Astrocyte (in vitro differentiated cells and primary cell): ENCODE data around the gene SLC9A5. TPM values are rescaled to one million over a fixed set of nuclear protein-coding genes. Genes with fewer than 3 reads are reported as not detected.

ENCODE experiments used
- DNase-seq: peaks from one replicate; pipeline ENCODE4 v3.0.0-alpha.2; 2010; ENCODE audit warnings: low read depth
- FAIRE-seq: peaks from 2 replicates; lab custom pipeline; 2011; peaks lifted over from hg19 to GRCh38; lab: Jason Lieb, UNC
- H2AFZ ChIP-seq: 2 replicates; pipeline ENCODE4 v1.6.0; 2012; ENCODE audit warnings: low read depth, low read length, inconsistent platforms
- H3K27ac ChIP-seq: 2 replicates; pipeline ENCODE4 v1.5.1; 2011; ENCODE audit warnings: low read depth, low read length, inconsistent platforms
- H3K27me3 ChIP-seq: 2 replicates; pipeline ENCODE4 v1.6.0; 2011; ENCODE audit warnings: low read length, inconsistent platforms; ENCODE audit not compliant: insufficient read depth
- H3K36me3 ChIP-seq: 2 replicates; pipeline ENCODE4 v1.5.1; 2011; ENCODE audit warnings: low read length, inconsistent platforms; ENCODE audit not compliant: insufficient read depth
- H3K4me1 ChIP-seq: 2 replicates; pipeline ENCODE4 v1.5.1; 2011; ENCODE audit warnings: low read length, inconsistent platforms; ENCODE audit not compliant: insufficient read depth
- H3K4me2 ChIP-seq: 2 replicates; pipeline ENCODE4 v1.6.0; 2012; ENCODE audit warnings: low read length, inconsistent platforms
- H3K4me3 ChIP-seq: 2 replicates; pipeline ENCODE4 v1.5.1; 2011; ENCODE audit warnings: low read depth, mild to moderate bottlenecking, low read length, inconsistent platforms; ENCODE audit not compliant: insufficient read depth
- H3K79me2 ChIP-seq: 2 replicates; pipeline ENCODE4 v1.6.0; 2012; ENCODE audit warnings: mild to moderate bottlenecking, low read length, inconsistent platforms; ENCODE audit not compliant: insufficient read depth
- H3K9ac ChIP-seq: 2 replicates; pipeline ENCODE4 v1.6.0; 2012; ENCODE audit warnings: mild to moderate bottlenecking, low read length, inconsistent platforms
- H3K9me3 ChIP-seq: 2 replicates; pipeline ENCODE4 v1.5.1; 2012; ENCODE audit warnings: low read depth, mild to moderate bottlenecking, low read length, inconsistent platforms; ENCODE audit not compliant: insufficient read depth
- H4K20me1 ChIP-seq: 2 replicates; pipeline ENCODE4 v1.6.0; 2012; ENCODE audit warnings: low read length, inconsistent platforms; ENCODE audit not compliant: insufficient read depth
- H3K27ac Mint-ChIP-seq: one replicate; pipeline ENCODE4 v1.8.0; 2021; ENCODE audit warnings: mild to moderate bottlenecking, mixed read lengths; ENCODE audit not compliant: unreplicated experiment
- H3K27me3 Mint-ChIP-seq: one replicate; pipeline ENCODE4 v1.8.0; 2021; ENCODE audit warnings: low read depth, mixed read lengths; ENCODE audit not compliant: unreplicated experiment
- H3K36me3 Mint-ChIP-seq: one replicate; pipeline ENCODE4 v1.8.0; 2021; ENCODE audit warnings: low read depth, mixed read lengths; ENCODE audit not compliant: unreplicated experiment
- H3K4me1 Mint-ChIP-seq: one replicate; pipeline ENCODE4 v1.8.0; 2021; ENCODE audit warnings: low read depth, mixed read lengths; ENCODE audit not compliant: unreplicated experiment
- H3K4me3 Mint-ChIP-seq: one replicate; pipeline ENCODE4 v1.8.0; 2021; ENCODE audit warnings: mild to moderate bottlenecking, moderate library complexity, mixed read lengths; ENCODE audit not compliant: unreplicated experiment
- H3K9me3 Mint-ChIP-seq: one replicate; pipeline ENCODE4 v1.8.0; 2021; ENCODE audit warnings: mild to moderate bottlenecking, mixed read lengths; ENCODE audit not compliant: unreplicated experiment
- CTCF ChIP-seq: IDR thresholded peaks from 2 replicates; pipeline ENCODE4 v1.5.1; 2011; ENCODE audit warnings: low read depth, mild to moderate bottlenecking, inconsistent platforms, low read length, moderate library complexity; ENCODE audit not compliant: insufficient read depth
- EZH2 ChIP-seq: IDR thresholded peaks from 2 replicates; pipeline ENCODE4 v1.6.1; 2012; ENCODE audit warnings: mild to moderate bottlenecking, low read length, inconsistent platforms; ENCODE audit not compliant: insufficient read depth
- total RNA-seq: library from RNA; stranded (reverse); gene quantifications from 2 replicates; pipeline ENCODE4 v1.2.1, GENCODE V29; 2021

Gene SLC9A5
- total RNA-seq, 1 donor from 2014 or later, result 2.5 TPM

- H3K4me1 Mint-ChIP-seq, result peaks cover 29% of the 10 kb centered on the region
- Histone ChIP-seq H3K9ac (peak within 1 kb of the TSS; percentile 82), H3K27me3 (no peaks in the 10 kb centered on the region), H3K79me2 (peaks cover 35% of the 10 kb centered on the region), H3K36me3 (no peaks in the 10 kb centered on the region), H3K27ac (peak within 1 kb of the TSS; percentile 72), H3K4me2 (peak within 1 kb of the TSS; percentile 95), H2AFZ (peak within 1 kb of the TSS; percentile 77), H4K20me1 (no peaks in the 10 kb centered on the region), H3K4me1 (peaks cover 50% of the 10 kb centered on the region), H3K4me3 (peak within 1 kb of the TSS; percentile 74), H3K9me3 (no peaks in the 10 kb centered on the region)
- TF ChIP-seq EZH2 (no peak), CTCF (no peak)
- peak within 1 kb of the TSS; percentile 64 for H3K27ac Mint-ChIP-seq
- H3K9me3 Mint-ChIP-seq, result no peaks in the 10 kb centered on the region
- FAIRE-seq (no peak), DNase-seq (peak; percentile 81)
- H3K27me3 Mint-ChIP-seq, result peaks cover 16% of the 10 kb centered on the region
- H3K4me3 Mint-ChIP-seq, result peak within 1 kb of the TSS; percentile 89
- no peaks in the 10 kb centered on the region for H3K36me3 Mint-ChIP-seq
These were observed 1.3 kb upstream of the SLC9A5 start, which contains the start of gene FHOD1 for GRCh38 chr16:67247192-67248072. FHOD1 (minus strand) TSS chr16:67247481; CDS start chr16:67247410, 71 bp downstream.

- peak overlapping the region; percentile 95 for H3K4me2 ChIP-seq
- TF ChIP-seq EZH2 (no peak), CTCF (no peak)
- Mint-ChIP-seq H3K36me3 (no peaks in the 10 kb centered on the region), H3K4me1 (peaks cover 27% of the 10 kb centered on the region), H3K27ac (peak overlapping the region; percentile 64), H3K9me3 (no peaks in the 10 kb centered on the region), H3K27me3 (peaks cover 16% of the 10 kb centered on the region), H3K4me3 (peak overlapping the region; percentile 89)
- H3K9me3 ChIP-seq, result no peaks in the 10 kb centered on the region
- FAIRE-seq (no peak), DNase-seq (no peak)
- H3K79me2 ChIP-seq, result peaks cover 30% of the 10 kb centered on the region
- peak overlapping the region; percentile 63 for H3K4me3 ChIP-seq
- H3K9ac ChIP-seq, result peak overlapping the region; percentile 78
- H3K27me3 ChIP-seq, result no peaks in the 10 kb centered on the region
- H3K27ac ChIP-seq, result peak overlapping the region; percentile 20
- H3K4me1 ChIP-seq, result peaks cover 48% of the 10 kb centered on the region
- no peaks in the 10 kb centered on the region for H3K36me3 ChIP-seq
- H2AFZ ChIP-seq, result peak overlapping the region; percentile 77
- H4K20me1 ChIP-seq, result no peaks in the 10 kb centered on the region
These were observed 742 bp upstream of the SLC9A5 start for GRCh38 chr16:67248073-67248400.
